NCI-H510A treated with DMSO at 0.1 percent for 48 hours (cell line): Measurements from ENCODE around the gene C15orf61.
A peak's percentile ranks its signal among the peaks of the same experiment; 100 is the strongest.

Source experiments
- DNase-seq: peaks from one replicate; lab custom pipeline; 2025; lab: John Stamatoyannopoulos, UW

C15orf61 gene

GRCh38 chr15:67512933-67513714 lies 7.8 kb upstream of the C15orf61 start:
- DNase-seq, result no peak

- DNase-seq, result no peak
Observed at GRCh38 chr15:67515090-67515489, 5.8 kb upstream of the C15orf61 start.

GRCh38 chr15:67515557-67515956 lies 5.4 kb upstream of the C15orf61 start:
- no peak for DNase-seq

GRCh38 chr15:67520321-67521028 lies 456 bp upstream of the C15orf61 start:
- DNase-seq, result peak; percentile 58

GRCh38 chr15:67521783-67522568 lies 1.0 kb downstream of the C15orf61 start:
- DNase-seq, result peak; percentile 30

GRCh38 chr15:67523330-67523729 lies 2.4 kb downstream of the C15orf61 start:
- no peak for DNase-seq

- DNase-seq, result no peak
Observed at GRCh38 chr15:67524235-67524634, 3.3 kb downstream of the C15orf61 start.

- no peak for DNase-seq
Observed at GRCh38 chr15:67528513-67528912, 7.6 kb downstream of the C15orf61 start.

GRCh38 chr15:67531379-67531914 lies 10.5 kb downstream of the C15orf61 start:
- DNase-seq, result no peak

- no peak for DNase-seq
Observed at GRCh38 chr15:67533873-67534272, 12.9 kb downstream of the C15orf61 start.

GRCh38 chr15:67534360-67534759 lies 13.4 kb downstream of the C15orf61 start:
- DNase-seq, result no peak

- no peak for DNase-seq
Observed at GRCh38 chr15:67537771-67538170, 16.8 kb downstream of the C15orf61 start.

GRCh38 chr15:67542420-67543347 lies 21.8 kb downstream of the C15orf61 start, which contains the start of gene MAP2K5:
TSS of gene MAP2K5 (plus strand) at chr15:67542703. CDS start at chr15:67543336, 633 bp downstream.
- peak; percentile 23 for DNase-seq

- no peak for DNase-seq
Observed at GRCh38 chr15:67543348-67543718, 22.4 kb downstream of the C15orf61 start.

GRCh38 chr15:67544475-67544874 lies 23.5 kb downstream of the C15orf61 start:
- no peak for DNase-seq

- DNase-seq, result no peak
Observed at GRCh38 chr15:67545864-67546263, 24.9 kb downstream of the C15orf61 start.

- DNase-seq, result no peak
Observed at GRCh38 chr15:67547064-67547463, 26.1 kb downstream of the C15orf61 start.

GRCh38 chr15:67547836-67548235 lies 26.9 kb downstream of the C15orf61 start:
- DNase-seq, result no peak

- no peak for DNase-seq
Observed at GRCh38 chr15:67548236-67548852, 27.4 kb downstream of the C15orf61 start.

- peak; percentile 32 for DNase-seq
Observed at GRCh38 chr15:67548862-67549651, 28.1 kb downstream of the C15orf61 start.
